GM12878 (cell line): ENCODE measurements around the gene FOSL1. TPM values are rescaled to one million over a fixed set of nuclear protein-coding genes. Genes with fewer than 3 reads are reported as not detected.

Source experiments
- CHD2 ChIP-seq: IDR thresholded peaks from 2 replicates; pipeline ENCODE4 v1.6.1; 2011; ENCODE audit warnings: low read depth, low read length, improper control_type of control experiment, borderline replicate concordance
- EED ChIP-seq: sonication (generic); IDR thresholded peaks from 2 replicates; pipeline ENCODE4 v1.6.1; 2016; ENCODE audit warnings: antibody characterized with exemption, low read depth
- ETV6 ChIP-seq, 2 experiments: fragments of 450-650 bp in 1 of 2; IDR thresholded peaks in 1 of 2; conservative IDR thresholded peaks in 1 of 2; 2 replicates each; pipeline ENCODE4 v1.6.1; 2014; ENCODE audit warnings: antibody characterized with exemption in 1 of 2, borderline replicate concordance in 1 of 2, low read depth in 1 of 2, mild to moderate bottlenecking in 1 of 2, moderate library complexity in 1 of 2
- HDAC2 ChIP-seq: fragments of 200-600 bp; sonication (generic); IDR thresholded peaks from 2 replicates; pipeline ENCODE4 v1.6.1; 2017
- IKZF2 ChIP-seq, 2 experiments: fragments of 450-650 bp; IDR thresholded peaks; 2 replicates each; pipeline ENCODE4 v1.6.1; 2017; ENCODE audit warnings: mild to moderate bottlenecking in 2 of 2, moderate library complexity in 2 of 2
- NKRF ChIP-seq: fragments of 450-650 bp; conservative IDR thresholded peaks from 2 replicates; pipeline ENCODE4 v1.6.1; 2017; ENCODE audit warnings: mild to moderate bottlenecking, moderate library complexity
- RFX5 ChIP-seq: IDR thresholded peaks from 2 replicates; pipeline ENCODE4 v1.6.1; 2011; ENCODE audit warnings: low read depth, low read length, improper control_type of control experiment
- SIN3A ChIP-seq: IDR thresholded peaks from 2 replicates; pipeline ENCODE4 v1.6.1; 2012; ENCODE audit warnings: low read depth, low read length, improper control_type of control experiment
- STAT3 ChIP-seq: IDR thresholded peaks from 2 replicates; pipeline ENCODE4 v1.6.1; 2011; ENCODE audit warnings: low read depth, low read length, improper control_type of control experiment
- TCF3 ChIP-seq: IDR thresholded peaks from 2 replicates; pipeline ENCODE4 v1.6.1; 2012; ENCODE audit warnings: low read depth, mild to moderate bottlenecking, low read length, borderline replicate concordance; ENCODE audit not compliant: insufficient read depth
- YBX1 ChIP-seq: fragments of 450-650 bp; IDR thresholded peaks from 2 replicates; pipeline ENCODE4 v1.6.1; 2016; ENCODE audit warnings: antibody characterized with exemption
- YY1 ChIP-seq: IDR thresholded peaks from 2 replicates; pipeline ENCODE4 v1.6.1; 2011; ENCODE audit warnings: low read depth, mild to moderate bottlenecking, low read length
- ZNF207 ChIP-seq: fragments of 450-650 bp; IDR thresholded peaks from 2 replicates; pipeline ENCODE4 v1.6.1; 2014; ENCODE audit warnings: antibody characterized with exemption, mild to moderate bottlenecking, borderline replicate concordance
- ZNF217 ChIP-seq: fragments of 450-650 bp; IDR thresholded peaks from 2 replicates; pipeline ENCODE4 v1.6.1; 2017; ENCODE audit warnings: antibody characterized with exemption, mild to moderate bottlenecking
- ZSCAN29 ChIP-seq: fragments of 450-650 bp; IDR thresholded peaks from 2 replicates; pipeline ENCODE4 v1.6.1; 2017; ENCODE audit warnings: mild to moderate bottlenecking, moderate library complexity
- polyA plus RNA-seq, 11 experiments: library from polyadenylated mRNA; depleted of rRNA in 4 of 11; unstranded in 6 of 11; stranded (reverse) in 5 of 11; fragments of >200 nt; fragmentation: Nextera tagmentation in 4 of 11; fragmentation: Illumina TruSeq in 1 of 11; extraction: Ambion mirVana in 4 of 11; extraction: Trizol in 1 of 11; gene quantifications; 1 replicate in 1 of 11; 2 replicates in 10 of 11; pipeline versions ENCODE4 v1.2.1 to v1.2.3, GENCODE V29; 2011 to 2016; ENCODE audit warnings: inconsistent platforms in 2 of 11, missing spikeins in 2 of 11, low read depth in 1 of 11
- total RNA-seq, 4 experiments: library from RNA; depleted of rRNA in 3 of 4; stranded (reverse); fragments of >200 nt in 3 of 4; fragmentation: Illumina TruSeq in 1 of 4; extraction: Trizol in 1 of 4; gene quantifications; 2 replicates each; pipeline versions ENCODE4 v1.2.1 to v1.2.3, GENCODE V29; 2013 to 2021
- TF ChIP-seq, protein P1 (sequence below): fragments of 450-650 bp; IDR thresholded peaks from 2 replicates; pipeline ENCODE4 v1.6.1; 2017; ENCODE audit warnings: mild to moderate bottlenecking, low read depth, inconsistent platforms; ENCODE audit not compliant: poor library complexity, severe bottlenecking
- TF ChIP-seq, protein P2 (sequence below): fragments of 450-650 bp; IDR thresholded peaks from 2 replicates; pipeline ENCODE4 v1.6.1; 2017; ENCODE audit warnings: antibody characterized with exemption, mild to moderate bottlenecking, moderate library complexity
- TF ChIP-seq, protein P3 (sequence below): fragments of 450-650 bp; IDR thresholded peaks from 2 replicates; pipeline ENCODE4 v1.6.1; 2017; ENCODE audit warnings: mild to moderate bottlenecking, moderate library complexity
- TF ChIP-seq, protein P4 (sequence below): IDR thresholded peaks from 2 replicates; pipeline ENCODE4 v1.6.1; 2011; ENCODE audit warnings: low read depth, mild to moderate bottlenecking, low read length, moderate library complexity, borderline replicate concordance; ENCODE audit errors: extremely low read depth

The FOSL1 gene
- total and polyA plus RNA-seq, 10 of the 15 experiments (the other 5 are each of a cell fraction or from before 2014, with no cell fraction given) = 0.82 to 5.4 (median 2.1) TPM

DNA sequence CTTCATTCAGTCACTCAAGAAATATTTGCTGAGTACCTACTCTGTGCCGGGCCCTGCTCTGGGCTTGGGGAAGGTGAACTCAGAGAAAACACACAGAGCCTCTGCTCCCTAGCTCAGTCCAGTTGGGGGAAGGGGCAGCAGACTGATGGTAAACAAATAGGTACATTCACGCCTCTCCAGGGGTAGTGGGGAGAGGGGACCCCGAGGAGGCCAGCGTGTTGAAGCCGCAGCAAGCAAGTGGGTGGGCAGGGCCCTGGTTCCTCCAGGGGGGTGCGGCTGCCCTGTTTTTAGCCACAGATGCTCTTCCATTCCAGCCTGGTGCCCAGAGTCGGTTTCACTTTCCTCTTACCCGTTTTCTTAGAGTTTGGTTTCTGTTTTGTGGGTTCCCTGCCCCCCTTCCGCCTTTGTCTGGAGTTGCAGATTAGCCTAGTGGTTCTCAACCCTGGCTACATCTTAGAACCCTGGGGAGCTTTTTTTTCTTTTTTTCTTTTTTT, 27.8 kb upstream of the FOSL1 start (continued):
- TF ChIP-seq SIN3A (peak; percentile 33; the same call in 1 of the 2 replicates), EED (peak; percentile 63; the same call in 1 of the 2 replicates), ETV6 (conservative IDR thresholded peaks at IDR 0.05 in 1 of 2, IDR thresholded peaks at IDR 0.05 in 1 of 2; ENCODE audit: borderline replicate concordance in 1 of 2, low read depth in 1 of 2) (no peak; a peak in 1 of 4 replicates), NKRF (no peak), STAT3 (no peak), ZSCAN29 (no peak), CHD2 (peak; percentile 84), RFX5 (no peak), ZNF207 (no peak), HDAC2 (no peak), TCF3 (no peak), IKZF2 (IDR thresholded peaks at IDR 0.05) (peak; percentile 73 to 76; a peak in 3 of 4 replicates), YBX1 (no peak), YY1 (0 out of 2 replicates have a peak, but pooled peaks have one; percentile 16), ZNF217 (no peak)
- TF ChIP-seq, protein P1, sequence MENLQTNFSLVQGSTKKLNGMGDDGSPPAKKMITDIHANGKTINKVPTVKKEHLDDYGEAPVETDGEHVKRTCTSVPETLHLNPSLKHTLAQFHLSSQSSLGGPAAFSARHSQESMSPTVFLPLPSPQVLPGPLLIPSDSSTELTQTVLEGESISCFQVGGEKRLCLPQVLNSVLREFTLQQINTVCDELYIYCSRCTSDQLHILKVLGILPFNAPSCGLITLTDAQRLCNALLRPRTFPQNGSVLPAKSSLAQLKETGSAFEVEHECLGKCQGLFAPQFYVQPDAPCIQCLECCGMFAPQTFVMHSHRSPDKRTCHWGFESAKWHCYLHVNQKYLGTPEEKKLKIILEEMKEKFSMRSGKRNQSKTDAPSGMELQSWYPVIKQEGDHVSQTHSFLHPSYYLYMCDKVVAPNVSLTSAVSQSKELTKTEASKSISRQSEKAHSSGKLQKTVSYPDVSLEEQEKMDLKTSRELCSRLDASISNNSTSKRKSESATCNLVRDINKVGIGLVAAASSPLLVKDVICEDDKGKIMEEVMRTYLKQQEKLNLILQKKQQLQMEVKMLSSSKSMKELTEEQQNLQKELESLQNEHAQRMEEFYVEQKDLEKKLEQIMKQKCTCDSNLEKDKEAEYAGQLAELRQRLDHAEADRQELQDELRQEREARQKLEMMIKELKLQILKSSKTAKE = peak; percentile 65
- TF ChIP-seq, protein P2, sequence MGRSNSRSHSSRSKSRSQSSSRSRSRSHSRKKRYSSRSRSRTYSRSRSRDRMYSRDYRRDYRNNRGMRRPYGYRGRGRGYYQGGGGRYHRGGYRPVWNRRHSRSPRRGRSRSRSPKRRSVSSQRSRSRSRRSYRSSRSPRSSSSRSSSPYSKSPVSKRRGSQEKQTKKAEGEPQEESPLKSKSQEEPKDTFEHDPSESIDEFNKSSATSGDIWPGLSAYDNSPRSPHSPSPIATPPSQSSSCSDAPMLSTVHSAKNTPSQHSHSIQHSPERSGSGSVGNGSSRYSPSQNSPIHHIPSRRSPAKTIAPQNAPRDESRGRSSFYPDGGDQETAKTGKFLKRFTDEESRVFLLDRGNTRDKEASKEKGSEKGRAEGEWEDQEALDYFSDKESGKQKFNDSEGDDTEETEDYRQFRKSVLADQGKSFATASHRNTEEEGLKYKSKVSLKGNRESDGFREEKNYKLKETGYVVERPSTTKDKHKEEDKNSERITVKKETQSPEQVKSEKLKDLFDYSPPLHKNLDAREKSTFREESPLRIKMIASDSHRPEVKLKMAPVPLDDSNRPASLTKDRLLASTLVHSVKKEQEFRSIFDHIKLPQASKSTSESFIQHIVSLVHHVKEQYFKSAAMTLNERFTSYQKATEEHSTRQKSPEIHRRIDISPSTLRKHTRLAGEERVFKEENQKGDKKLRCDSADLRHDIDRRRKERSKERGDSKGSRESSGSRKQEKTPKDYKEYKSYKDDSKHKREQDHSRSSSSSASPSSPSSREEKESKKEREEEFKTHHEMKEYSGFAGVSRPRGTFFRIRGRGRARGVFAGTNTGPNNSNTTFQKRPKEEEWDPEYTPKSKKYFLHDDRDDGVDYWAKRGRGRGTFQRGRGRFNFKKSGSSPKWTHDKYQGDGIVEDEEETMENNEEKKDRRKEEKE = no peak
- TF ChIP-seq, protein P3, sequence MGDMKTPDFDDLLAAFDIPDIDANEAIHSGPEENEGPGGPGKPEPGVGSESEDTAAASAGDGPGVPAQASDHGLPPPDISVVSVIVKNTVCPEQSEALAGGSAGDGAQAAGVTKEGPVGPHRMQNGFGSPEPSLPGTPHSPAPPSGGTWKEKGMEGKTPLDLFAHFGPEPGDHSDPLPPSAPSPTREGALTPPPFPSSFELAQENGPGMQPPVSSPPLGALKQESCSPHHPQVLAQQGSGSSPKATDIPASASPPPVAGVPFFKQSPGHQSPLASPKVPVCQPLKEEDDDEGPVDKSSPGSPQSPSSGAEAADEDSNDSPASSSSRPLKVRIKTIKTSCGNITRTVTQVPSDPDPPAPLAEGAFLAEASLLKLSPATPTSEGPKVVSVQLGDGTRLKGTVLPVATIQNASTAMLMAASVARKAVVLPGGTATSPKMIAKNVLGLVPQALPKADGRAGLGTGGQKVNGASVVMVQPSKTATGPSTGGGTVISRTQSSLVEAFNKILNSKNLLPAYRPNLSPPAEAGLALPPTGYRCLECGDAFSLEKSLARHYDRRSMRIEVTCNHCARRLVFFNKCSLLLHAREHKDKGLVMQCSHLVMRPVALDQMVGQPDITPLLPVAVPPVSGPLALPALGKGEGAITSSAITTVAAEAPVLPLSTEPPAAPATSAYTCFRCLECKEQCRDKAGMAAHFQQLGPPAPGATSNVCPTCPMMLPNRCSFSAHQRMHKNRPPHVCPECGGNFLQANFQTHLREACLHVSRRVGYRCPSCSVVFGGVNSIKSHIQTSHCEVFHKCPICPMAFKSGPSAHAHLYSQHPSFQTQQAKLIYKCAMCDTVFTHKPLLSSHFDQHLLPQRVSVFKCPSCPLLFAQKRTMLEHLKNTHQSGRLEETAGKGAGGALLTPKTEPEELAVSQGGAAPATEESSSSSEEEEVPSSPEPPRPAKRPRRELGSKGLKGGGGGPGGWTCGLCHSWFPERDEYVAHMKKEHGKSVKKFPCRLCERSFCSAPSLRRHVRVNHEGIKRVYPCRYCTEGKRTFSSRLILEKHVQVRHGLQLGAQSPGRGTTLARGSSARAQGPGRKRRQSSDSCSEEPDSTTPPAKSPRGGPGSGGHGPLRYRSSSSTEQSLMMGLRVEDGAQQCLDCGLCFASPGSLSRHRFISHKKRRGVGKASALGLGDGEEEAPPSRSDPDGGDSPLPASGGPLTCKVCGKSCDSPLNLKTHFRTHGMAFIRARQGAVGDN = no peak; the same call in 1 of the 2 replicates
- TF ChIP-seq, protein P4, sequence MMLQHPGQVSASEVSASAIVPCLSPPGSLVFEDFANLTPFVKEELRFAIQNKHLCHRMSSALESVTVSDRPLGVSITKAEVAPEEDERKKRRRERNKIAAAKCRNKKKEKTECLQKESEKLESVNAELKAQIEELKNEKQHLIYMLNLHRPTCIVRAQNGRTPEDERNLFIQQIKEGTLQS = no peak
